Left colon (tissue), 2 donors: ENCODE measurements around the gene GOLGA8K. TPM values are rescaled to one million over a fixed set of nuclear protein-coding genes. Genes with fewer than 3 reads are reported as not detected.
"Not testable (repeated sequence)": the region's sequence is repeated elsewhere in the genome, so short reads cannot be mapped to it uniquely, and the experiment has no call there.

ENCODE experiments used
- ATAC-seq: fragments of 200-7000 bp; cut with Tn5 transposase; one replicate; pipeline ENCODE4 v1.9.1; 2020; ENCODE audit warnings: mild to moderate bottlenecking, moderate library complexity
- DNase-seq, 2 donors: peaks; one replicate each; pipeline ENCODE4 v3.0.0-alpha.2; 2020
- intact Hi-C, 2 donors: fragments of 100-400 bp; cut with DNase I in 1 of 2; cut with micrococcal nuclease in 1 of 2; formaldehyde crosslinking; loops; one replicate each; pipeline versions ENCODE4 v1.11.2 to v1.14.0; 2022; cut with DNase I, micrococcal nuclease
- long read RNA-seq: library from polyadenylated mRNA; unstranded; transcript quantifications from one replicate; pipeline ENCODE4 v2.0.0, GENCODE V29; 2021
- total RNA-seq, 2 donors: library from RNA; stranded (reverse); fragmentation: NEBNext Ultra II Directional; extraction: Animal tissue kit (Norgen Biotek cat#: 25700); gene quantifications; one replicate each; pipeline ENCODE4 v1.2.1, GENCODE V29; 2021
- donor health status: DM: no; HTN: no; CAD: no.
- donor health status: DM: yes; HTN: yes; CAD: no.

Gene GOLGA8K, protein sequence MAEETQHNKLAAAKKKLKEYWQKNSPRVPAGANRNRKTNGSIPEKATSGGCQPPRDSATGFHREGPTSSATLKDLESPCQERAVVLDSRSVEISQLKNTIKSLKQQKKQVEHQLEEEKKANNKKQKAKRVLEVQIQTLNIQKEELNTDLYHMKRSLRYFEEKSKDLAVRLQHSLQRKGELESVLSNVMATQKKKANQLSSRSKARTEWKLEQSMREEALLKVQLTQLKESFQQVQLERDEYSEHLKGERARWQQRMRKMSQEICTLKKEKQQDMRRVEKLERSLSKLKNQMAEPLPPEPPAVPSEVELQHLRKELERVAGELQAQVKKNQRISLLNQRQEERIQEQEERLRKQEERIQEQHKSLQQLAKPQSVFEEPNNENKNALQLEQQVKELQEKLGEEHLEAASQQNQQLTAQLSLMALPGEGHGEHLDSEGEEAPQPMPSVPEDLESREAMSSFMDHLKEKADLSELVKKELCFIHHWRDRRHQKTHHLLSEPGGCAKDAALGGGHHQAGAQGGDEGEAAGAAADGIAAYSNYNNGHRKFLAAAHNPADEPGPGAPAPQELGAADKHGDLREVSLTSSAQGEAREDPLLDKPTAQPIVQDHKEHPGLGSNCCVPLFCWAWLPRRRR
- total RNA-seq = not detected
- long read RNA-seq = 0 reads

DNA sequence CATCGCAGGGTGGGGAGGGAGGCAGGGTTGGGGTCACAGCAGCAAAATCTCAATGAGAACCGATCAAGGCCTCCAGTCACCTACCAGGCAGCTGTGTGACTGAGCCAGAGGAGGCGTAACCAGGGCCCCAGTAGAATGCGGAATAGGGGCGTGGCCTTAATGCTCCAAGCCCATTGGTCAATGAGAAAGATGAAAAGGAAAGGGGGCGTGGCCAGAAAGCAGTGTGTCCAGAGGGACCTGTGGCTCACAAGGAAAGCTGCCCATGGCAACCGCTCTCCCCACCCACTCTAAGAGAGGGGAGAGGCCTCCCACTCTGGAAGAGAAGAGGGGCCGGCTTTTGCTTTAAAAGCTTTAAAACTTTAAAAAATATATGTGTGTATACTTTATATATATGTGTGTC is at the start of gene GOLGA8K:
Gene GOLGA8K, minus strand, starts transcription at position 101 of the 400 bp plus-strand sequence. Its CDS starts 98 bp downstream, at position 3.
- ATAC-seq, DNase-seq, intact Hi-C loops: not testable (repeated sequence)

DNA sequence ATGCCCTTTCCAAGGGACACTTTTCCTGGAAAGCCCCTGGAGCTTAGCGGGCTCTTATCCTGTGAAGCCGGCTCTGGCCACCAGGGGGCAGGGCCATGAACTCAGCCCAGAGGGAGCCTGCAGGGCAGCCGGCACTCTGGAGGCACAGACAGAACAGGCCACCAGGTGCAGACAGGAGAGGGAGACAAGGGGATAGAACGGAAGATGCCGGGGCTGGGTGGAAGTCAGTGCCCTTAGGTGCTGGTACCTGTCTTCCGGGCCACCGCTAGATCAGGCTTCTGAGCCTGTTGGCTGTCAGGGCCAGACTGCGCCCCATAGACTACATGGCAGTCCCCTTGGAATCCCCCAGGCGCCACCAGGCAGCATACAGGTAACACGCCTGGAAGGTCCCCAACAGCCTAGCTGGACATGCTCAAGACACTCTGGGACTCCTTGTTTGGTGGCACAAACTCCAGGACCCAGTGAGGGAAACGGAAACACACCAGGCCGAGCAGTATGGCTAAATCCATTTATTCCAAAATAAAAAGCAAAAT is 37.4 kb upstream of the GOLGA8K start:
- DNase-seq, intact Hi-C loops: not testable (repeated sequence)
- ATAC-seq = peak; percentile 61

DNA sequence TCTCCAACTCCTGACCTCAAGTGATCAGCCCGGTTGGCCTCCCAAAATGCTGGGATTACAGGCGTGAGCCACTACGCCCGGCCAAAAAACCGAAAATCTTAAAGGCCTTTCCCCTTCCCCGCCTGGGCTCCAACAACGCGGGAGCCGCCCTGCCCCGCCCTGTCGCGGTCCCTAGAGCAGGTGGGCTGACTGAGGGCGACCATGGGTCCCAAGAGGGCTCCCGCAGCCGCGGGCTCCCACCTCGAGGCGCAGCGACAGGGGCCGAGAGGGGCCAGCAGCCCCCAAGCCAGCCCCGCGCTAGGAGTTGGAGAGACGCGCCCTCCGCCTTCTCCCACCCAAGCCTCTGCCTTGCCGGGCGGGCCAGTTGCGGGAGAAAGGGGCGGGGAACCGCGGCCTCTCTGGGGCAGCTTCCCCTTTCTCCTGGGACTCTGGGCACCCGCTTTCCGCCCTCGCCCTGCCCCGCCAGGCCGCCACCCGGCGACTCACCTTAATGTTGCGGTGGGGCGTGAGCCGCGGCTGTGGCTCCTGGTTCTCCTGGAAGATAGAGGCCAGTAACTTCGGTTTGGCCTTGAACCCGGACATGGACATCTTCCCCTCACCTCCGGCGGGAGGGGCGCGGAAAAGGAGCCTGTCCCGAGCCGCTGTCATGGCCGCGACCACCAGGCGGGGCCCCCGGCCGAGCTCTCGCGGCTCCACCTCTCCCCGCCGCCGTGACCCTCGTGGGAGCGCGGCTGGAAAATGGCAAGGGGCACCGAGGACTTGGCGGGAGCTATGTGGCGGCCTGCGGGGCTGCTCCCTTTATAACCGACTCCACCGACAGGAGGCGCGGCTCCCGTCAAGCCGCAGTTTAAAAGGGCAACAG is 31.2 kb upstream of the GOLGA8K start:
- ATAC-seq = peak; percentile 80
- DNase-seq, intact Hi-C loops: not testable (repeated sequence)

DNA sequence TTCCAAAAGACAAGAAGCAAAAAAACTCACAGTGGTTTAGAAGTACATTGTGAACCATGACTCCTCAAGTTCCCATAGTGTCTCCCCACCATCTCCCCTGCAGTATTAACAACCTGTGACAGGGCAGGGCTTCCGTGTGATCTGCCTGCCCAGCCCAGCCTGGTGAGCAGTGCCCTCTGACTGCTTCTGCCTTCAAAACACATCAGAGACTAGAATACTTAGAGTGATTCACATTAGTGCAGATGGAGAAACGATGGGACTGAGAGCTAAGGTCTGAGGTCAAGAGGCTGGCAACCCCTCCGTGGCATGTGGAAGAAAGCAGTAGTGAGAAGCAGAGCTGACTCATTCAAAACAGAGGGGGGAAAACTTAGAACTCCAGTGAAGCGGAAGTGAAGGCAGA is 24.5 kb upstream of the GOLGA8K start:
- ATAC-seq, intact Hi-C loops, DNase-seq: not testable (repeated sequence)

DNA sequence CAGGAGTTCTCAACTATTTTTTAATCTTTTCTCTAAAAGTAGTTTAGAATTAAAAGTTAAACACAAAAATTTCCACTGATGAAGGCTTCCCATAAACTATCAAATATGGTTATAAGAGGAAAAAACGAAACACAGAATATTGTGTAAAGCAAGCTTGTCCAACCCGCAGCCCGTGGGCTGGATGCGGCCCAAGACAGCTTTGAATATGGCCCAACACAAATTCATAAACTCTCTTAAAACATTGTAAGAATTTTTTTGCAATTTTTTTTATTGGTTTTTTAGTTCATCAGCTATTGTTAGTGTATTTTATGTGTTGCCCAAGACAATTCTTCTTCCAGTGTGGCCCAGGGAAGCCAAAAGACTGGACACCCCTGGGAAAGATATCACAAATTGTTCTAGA is 23.4 kb upstream of the GOLGA8K start:
- ATAC-seq, intact Hi-C loops, DNase-seq: not testable (repeated sequence)

DNA sequence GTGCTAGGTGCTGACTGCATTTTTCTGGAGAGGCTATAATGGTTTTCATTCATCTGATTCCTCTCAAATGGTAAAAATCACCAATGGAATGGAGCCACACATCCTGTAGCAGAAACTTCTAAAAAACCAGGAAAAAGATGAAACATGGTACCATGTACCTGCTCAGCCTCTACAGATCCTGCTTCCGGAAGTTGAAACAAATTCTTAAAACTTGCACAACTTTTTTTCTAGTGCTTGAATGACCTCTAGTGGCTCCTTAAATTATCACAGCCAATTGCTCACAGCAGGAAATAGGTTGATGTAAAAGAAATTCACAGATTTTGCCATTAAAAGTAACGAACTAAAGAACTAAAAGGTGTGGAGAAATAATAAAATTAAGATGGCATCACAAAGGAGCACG is 4.8 kb upstream of the GOLGA8K start:
- intact Hi-C loops, DNase-seq, ATAC-seq: not testable (repeated sequence)

DNA sequence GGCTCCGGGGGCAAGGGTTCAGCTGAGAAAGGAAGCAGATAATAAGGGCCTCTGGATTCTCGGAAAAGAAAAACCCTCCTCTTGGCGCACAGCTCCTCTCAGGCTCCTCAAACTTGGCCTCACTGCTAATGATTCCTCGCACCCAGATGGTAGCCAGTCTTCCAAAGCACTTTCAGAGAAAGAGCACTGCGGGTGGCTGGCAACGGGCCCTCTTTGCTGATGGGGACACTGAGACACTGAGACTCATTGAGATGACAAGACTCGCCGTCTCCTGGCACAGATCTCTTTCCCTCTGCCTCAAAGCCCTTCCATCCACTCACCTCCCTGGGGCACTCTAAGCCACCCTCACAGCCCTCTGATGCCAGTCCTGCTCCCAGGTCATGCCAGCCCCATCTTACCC is 6.6 kb downstream of the GOLGA8K start:
- DNase-seq, ATAC-seq, intact Hi-C loops: not testable (repeated sequence)

DNA sequence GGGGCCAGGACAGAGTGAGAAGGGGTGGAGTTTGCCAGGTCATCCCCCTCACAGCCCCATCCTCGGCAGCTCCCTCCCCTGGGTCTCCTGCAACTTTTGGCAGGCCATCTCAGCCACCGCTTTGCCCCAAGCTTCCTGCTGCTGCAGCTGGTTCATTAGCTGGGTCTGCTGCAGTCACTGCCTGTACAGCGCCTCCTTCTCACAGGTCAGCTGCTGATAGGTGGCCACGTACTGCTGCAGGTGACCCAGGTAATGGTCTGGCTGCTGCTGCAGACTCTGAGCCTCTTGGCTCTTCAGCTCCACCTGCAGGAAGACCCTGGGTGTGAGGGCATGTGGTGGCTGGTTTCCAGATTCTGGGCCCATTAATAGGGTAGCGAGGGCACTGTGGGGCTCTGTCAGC is 8.3 kb downstream of the GOLGA8K start:
- DNase-seq, intact Hi-C loops, ATAC-seq: not testable (repeated sequence)

DNA sequence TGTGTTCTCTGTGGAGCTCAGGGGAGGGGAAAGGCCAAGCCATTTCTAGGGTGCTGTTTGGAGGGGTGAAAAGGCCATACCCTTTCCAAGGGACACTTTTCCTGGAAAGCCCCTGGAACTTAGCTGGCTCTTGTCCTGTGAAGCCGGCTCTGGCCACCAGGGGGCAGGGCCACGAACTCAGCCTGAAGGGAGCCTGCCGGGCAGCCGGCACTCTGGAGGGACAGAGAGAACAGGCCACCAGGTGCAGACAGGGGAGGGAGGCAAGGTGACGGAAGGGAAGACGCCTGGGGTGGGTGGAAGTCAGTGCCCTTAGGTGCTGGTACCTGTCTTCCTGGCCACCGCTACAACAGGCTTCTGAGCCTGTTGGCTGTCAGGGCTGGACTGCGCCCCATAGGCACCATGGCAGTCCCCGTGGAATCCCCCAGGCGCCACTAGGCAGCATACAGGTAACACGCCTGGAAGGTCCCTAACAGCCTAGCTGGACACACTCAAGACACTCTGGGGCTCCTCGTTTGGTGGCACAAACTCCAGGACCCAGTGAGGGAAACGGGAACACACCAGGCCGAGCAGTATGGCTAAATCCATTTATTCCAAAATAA is 14.9 kb downstream of the GOLGA8K start:
- ATAC-seq, intact Hi-C loops, DNase-seq: not testable (repeated sequence)

DNA sequence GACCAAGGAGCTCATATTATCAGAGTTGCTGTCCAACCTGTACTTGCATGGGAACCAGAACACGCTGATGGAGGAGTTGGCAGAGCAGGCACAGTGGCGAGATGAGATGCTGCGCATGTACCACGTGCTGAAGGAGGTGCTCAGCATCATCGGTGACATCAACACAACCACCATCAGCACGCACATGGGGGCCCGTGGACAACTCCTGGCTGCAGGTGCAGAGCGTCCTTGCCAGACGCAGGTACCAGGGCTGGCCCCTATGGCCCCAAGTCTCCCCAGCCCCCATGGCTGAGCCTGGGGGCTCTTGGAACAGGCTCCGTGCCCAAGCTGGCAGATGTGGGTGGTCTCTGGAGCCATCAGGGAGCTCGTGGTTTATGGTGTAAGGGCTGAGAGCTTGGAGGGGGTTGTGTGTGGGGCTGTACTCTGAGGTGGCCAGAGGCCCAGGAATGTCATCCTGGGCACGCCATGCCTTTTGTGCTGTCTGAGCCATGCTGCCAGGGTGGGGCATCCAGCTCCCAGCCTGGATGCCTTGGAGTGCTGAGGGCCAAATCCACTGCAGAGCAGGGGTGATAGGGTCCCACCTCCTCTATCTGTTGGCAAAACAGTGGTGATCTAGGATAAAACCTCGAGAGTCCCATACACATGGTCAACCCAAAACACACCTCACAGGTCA is 17.1 kb downstream of the GOLGA8K start:
- DNase-seq, ATAC-seq, intact Hi-C loops: not testable (repeated sequence)

DNA sequence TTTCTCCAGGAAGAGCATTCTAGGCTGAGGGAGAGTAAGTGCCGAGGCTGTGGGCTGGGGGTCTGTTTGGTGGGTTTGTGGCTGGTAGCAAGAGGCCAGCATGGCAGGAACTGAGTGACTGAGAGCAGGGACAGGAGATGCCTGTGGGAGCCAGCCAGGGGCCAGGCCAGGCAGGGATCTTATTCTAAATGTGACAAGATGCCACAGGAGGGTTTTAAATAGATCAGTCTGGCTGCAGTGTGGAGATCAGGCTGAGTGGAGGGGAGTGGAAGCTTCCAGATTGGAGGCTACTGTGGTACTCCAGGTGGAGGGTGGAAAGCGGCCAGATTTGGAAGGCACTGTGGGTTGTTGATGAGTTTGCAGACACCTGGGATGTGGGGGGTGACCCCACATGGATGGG is 28.9 kb downstream of the GOLGA8K start:
- intact Hi-C loops, DNase-seq, ATAC-seq: not testable (repeated sequence)

DNA sequence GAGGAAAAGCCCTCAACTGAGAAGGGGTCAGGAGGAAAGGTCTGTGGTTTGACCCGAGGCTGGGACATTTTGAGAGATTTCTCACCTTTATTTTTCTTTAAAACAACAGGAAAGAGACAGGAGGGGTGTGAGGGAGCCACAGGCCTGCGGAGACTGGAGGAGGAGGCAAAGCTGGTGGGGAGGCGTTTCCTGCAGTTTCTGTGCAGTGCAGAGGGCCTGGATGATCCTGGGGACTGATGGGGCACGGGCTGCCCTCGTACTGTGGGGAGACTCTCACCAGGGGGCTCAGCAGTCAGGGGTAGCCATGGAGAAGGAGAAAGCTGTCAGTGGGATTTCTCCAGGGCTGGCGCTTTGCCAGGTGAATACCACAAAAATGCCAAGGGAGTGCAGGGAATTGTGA is 29.4 kb downstream of the GOLGA8K start:
- intact Hi-C loops, DNase-seq, ATAC-seq: not testable (repeated sequence)

DNA sequence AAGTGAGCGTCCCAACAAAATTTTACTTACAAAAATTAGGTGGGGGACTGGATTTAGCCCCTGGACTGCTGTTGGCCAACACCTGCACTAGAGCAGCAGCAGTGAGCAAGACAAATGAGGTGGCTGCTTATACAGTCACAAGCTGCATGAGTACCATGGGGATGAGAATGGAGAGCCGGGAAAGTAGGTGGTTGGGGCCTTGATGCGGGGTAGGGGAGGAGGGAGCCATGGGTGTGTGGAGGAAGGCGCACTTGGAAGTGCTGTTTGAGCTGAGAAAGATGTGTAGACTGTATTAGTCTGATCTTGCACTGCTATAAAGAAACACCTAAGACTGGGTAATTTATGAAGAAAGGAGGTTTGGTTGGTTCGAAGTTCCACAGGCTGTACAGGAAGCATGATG is 31.0 kb downstream of the GOLGA8K start:
- DNase-seq, intact Hi-C loops, ATAC-seq: not testable (repeated sequence)

DNA sequence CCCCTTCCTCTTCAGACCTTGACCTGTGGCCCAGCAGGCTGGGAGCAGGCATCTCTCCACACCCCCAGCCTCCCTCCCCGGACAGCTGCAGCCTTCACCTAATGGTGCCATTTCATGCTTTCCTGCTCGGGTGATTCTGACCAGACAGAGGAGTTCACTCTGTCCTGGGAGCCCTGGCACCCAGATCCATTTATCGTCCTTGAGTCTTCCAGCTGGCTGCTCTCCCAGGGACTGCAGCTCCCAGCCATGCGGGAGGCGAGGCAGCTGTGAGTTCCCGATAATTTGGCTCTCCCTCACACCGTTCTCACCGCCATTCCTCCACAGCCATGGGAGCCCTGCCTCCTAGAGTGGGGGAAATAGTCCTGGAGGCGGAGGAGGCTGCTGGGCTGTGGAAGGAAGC is 32.6 kb downstream of the GOLGA8K start:
- DNase-seq, intact Hi-C loops, ATAC-seq: not testable (repeated sequence)

DNA sequence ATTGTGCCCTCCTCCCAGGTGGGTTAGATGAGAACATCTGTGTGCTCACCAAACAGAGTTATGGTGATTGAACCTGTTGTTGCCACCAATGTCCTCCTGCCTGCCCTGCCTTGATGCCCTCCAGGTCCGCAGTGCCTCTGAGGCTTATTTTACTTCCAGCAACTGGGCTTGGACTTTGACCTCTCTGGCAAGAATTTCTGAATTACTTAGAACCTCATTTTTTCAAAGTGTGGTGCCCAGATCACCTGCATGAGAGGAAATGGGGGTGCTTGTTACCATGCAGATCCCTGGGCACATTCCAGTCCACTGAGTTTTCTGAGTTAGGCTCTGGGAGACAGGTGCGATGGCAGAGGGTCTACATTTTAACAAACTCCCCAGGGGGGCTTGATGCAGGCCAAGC is 33.0 kb downstream of the GOLGA8K start:
- ATAC-seq, intact Hi-C loops: not testable (repeated sequence)

DNA sequence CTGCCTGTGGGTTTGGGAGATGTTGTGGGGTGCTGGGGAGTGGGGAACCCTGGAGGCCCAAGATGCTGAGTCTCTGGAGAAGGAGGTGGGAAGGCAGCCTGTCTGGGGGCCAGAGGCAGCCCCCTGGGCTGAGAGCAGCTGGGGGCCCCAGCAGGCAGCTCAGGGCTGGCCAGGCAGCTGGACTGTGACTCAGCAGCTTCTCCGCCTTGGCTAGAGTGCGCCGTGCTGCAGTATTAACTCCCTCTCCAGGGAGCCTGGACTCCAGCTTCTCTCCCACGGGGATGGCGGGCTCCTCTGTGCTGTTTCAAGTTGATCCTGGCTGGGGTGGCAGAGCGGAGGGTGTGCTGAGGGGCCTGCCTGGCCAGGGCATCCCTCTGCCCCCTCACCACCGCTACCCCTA is 36.6 kb downstream of the GOLGA8K start:
- ATAC-seq = not testable (repeated sequence)

More for the DNA sequence above, 33.0 kb downstream of the GOLGA8K start:
- not testable (repeated sequence) for DNase-seq

DNA sequence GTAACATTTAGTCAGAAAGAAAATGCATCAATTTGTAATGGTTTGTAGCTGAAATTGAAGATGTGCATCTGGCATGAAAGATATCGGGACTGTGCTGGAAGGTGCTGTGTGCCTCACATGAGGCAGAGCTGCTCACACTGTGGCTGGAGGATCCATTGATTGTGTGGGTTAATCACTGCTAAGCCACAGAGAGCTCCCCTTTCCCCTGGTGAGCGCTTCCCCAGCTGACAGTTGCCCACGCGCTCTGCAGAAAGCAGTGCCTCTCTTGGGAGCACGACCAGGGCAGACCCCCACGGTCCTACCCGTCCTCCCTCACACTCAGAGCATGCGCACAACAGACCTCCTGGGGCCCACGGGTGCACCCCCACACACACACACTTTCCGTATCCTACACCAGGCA is 37.1 kb downstream of the GOLGA8K start:
- DNase-seq, intact Hi-C loops, ATAC-seq: not testable (repeated sequence)

More for the DNA sequence above, 36.6 kb downstream of the GOLGA8K start:
- intact Hi-C loops, DNase-seq: not testable (repeated sequence)
